GM12801 (cell line): ENCODE measurements around the gene TMEM217.

Source experiments
- TF ChIP-seq, protein P1 (sequence below): IDR thresholded peaks from one replicate; pipeline ENCODE4 v1.5.1; 2011; ENCODE audit warnings: control low read depth; ENCODE audit not compliant: insufficient read length; ENCODE audit errors: extremely low read depth

Gene TMEM217

GRCh38 chr6:37174196-37174514 lies 83.8 kb downstream of the TMEM217 start:
- TF ChIP-seq, protein P1, sequence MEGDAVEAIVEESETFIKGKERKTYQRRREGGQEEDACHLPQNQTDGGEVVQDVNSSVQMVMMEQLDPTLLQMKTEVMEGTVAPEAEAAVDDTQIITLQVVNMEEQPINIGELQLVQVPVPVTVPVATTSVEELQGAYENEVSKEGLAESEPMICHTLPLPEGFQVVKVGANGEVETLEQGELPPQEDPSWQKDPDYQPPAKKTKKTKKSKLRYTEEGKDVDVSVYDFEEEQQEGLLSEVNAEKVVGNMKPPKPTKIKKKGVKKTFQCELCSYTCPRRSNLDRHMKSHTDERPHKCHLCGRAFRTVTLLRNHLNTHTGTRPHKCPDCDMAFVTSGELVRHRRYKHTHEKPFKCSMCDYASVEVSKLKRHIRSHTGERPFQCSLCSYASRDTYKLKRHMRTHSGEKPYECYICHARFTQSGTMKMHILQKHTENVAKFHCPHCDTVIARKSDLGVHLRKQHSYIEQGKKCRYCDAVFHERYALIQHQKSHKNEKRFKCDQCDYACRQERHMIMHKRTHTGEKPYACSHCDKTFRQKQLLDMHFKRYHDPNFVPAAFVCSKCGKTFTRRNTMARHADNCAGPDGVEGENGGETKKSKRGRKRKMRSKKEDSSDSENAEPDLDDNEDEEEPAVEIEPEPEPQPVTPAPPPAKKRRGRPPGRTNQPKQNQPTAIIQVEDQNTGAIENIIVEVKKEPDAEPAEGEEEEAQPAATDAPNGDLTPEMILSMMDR: no peak

DNA sequence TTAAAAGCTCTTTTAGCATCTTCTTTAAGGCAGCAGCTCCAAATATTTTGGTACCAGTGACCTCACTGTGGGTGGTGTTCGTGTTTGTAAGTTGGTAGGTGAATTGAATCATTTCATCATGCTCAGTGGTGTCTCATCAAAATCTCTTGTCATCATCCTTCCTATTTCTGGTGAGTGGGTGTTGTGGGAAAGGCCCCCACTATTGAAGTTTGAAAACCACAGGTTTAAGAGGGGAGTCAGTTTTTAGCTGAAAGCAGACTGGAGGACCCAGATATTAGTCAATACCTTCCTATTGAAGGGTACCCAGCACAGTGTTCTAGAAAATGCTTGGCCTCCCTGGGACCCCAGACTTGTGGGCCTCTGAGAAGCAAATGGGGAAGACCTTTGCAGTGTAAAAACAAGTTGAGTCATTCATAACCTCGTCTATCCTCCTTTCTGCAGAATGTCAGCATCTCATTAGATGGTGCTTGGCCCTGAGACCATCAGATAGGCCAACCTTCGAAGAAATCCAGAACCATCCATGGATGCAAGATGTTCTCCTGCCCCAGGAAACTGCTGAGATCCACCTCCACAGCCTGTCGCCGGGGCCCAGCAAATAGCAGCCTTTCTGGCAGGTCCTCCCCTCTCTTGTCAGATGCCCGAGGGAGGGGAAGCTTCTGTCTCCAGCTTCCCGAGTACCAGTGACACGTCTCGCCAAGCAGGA lies 84.3 kb downstream of the TMEM217 start:
- TF ChIP-seq, protein P1: no peak

DNA sequence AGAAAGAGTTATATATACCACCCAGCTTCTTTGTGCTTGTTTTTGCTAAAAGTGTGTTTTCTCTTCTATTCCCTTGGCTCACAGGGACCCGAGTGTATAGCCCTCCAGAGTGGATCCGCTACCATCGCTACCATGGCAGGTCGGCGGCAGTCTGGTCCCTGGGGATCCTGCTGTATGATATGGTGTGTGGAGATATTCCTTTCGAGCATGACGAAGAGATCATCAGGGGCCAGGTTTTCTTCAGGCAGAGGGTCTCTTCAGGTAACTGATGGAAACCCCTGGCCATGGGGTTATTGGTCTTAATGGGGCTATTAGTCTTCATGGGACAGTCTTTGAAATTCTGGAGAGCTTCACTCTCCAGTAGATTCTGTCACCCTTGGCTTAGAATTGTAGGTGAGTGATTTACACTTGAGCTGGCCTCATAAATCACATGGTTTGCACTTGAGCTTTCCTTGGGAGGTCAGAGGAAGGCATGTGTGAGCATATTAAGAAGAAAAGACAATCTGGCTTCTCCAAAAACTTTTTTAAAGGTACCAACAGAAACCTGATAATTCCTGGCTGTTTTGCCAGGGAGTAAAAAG lies 84.9 kb downstream of the TMEM217 start:
- TF ChIP-seq, protein P1: no peak

DNA sequence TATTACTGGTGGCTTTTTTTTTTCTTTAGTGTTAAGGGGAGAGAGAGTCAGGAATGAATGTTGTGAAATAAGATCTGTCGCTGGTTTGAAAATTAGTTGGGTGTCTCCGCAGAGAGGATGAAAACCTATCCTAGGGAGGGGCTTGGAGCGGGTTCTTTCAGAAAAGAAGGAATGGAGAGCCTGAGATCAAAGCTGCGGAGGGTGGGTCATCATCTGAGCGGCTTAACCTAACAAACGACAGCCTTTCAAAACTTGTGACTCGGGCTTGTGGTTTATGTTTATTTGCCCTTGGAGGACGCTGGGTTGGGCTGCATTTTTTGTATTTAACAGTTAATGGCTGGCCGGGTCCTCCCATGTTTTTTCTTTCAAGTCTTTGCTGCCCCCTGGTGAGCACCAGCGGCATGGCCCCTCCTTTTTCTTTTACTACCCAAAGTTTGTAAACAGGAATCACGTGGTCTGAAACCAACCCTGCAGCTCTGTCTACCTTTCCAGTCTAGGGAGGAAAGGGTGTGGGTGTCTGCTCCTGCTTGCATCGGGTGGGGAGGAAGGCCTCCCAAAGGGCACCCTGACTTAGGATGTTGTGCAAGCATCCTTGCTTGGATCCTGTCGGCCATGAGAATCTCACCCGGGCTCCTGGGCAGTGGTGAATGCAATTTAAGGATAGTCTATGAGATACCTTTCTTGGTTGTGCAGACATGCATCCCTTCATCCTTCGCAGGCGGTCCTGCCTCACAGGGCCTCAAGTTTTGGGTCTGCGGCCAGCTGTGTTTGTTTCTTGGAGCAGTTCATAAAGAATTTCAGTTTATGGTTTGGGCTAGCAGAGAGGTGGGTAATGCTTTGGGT lies 85.8 kb downstream of the TMEM217 start:
- TF ChIP-seq, protein P1: no peak

- TF ChIP-seq, protein P1: no peak
Measured at GRCh38 chr6:37171201-37171969, 86.6 kb downstream of the TMEM217 start.

DNA sequence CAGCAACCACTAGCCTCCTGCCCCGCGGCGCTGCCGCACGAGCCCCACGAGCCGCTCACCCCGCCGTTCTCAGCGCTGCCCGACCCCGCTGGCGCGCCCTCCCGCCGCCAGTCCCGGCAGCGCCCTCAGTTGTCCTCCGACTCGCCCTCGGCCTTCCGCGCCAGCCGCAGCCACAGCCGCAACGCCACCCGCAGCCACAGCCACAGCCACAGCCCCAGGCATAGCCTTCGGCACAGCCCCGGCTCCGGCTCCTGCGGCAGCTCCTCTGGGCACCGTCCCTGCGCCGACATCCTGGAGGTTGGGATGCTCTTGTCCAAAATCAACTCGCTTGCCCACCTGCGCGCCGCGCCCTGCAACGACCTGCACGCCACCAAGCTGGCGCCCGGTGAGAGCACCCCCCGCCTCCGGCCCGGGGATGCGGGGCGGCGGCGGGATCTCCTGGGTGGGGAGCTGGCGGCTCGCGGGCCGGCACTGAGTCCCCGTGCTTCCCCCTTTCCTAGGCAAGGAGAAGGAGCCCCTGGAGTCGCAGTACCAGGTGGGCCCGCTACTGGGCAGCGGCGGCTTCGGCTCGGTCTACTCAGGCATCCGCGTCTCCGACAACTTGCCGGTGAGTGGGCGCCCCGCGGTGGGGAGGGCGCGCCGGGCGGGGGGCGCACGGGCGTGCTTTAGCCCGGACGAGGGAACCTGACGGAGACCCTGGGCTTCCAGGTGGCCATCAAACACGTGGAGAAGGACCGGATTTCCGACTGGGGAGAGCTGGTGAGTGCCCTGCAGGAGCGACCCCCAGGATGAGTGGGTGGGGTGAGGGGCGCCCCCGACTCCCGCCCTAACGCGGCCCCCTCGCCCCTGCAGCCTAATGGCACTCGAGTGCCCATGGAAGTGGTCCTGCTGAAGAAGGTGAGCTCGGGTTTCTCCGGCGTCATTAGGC lies 87.4 kb downstream of the TMEM217 start:
- TF ChIP-seq, protein P1: no peak
